Choroid plexus epithelial cell (primary cell): Measurements from ENCODE around the gene SDR42E2.

ENCODE experiments used
- DNase-seq: peaks from one replicate; pipeline ENCODE4 v3.0.0-alpha.2; 2010; ENCODE audit warnings: low read depth
- H3K4me3 ChIP-seq: 2 replicates; pipeline ENCODE4 v1.5.1; 2011; ENCODE audit warnings: low read depth, mild to moderate bottlenecking, control low read depth, low read length, moderate library complexity
- TF ChIP-seq, protein P1 (sequence below): conservative IDR thresholded peaks from 2 replicates; pipeline ENCODE4 v1.5.1; 2011; ENCODE audit warnings: low read depth, mild to moderate bottlenecking, control low read depth, inconsistent platforms, low read length, moderate library complexity

SDR42E2 gene

DNA sequence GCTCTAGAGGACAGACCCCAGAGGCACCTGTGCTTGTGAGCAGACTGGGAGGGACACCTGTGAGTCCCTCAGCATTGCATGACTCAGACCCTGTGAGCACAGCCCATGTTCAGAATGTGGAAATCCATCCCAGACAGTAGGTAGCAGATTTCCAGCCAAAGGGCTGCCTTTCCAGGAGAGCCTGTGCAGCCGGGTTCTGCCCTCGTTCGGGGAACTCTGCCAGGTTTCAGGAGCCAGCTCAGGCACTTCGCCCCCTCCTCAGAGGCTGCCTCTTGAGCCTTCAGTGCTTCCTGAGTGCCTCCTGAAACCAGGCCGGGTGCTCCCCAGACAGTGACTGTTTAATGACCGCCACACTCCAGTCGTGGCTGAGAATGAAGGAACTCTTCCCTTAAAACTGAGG is 23.3 kb upstream of the SDR42E2 start:
- no peak for DNase-seq

DNA sequence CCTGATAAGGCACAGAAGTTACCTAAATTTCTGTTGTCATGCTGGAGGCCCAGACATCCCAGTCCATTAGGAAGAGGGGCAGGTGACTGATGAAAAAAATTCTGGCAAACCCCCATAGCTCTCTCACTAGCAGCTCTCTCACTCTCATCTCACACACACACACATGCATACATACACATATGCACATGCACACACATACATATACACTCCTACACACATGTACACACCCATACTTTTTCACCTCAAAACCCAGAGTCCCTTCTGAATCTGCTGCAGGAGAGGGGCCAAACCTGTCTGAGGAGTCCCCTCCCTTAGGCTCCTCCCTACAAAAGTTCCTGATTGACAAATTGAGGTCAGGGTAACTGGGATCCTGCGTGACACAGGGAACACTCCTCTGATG is 22.6 kb upstream of the SDR42E2 start:
- H3K4me3 ChIP-seq = no peak overlapping the region
- TF ChIP-seq, protein P1, sequence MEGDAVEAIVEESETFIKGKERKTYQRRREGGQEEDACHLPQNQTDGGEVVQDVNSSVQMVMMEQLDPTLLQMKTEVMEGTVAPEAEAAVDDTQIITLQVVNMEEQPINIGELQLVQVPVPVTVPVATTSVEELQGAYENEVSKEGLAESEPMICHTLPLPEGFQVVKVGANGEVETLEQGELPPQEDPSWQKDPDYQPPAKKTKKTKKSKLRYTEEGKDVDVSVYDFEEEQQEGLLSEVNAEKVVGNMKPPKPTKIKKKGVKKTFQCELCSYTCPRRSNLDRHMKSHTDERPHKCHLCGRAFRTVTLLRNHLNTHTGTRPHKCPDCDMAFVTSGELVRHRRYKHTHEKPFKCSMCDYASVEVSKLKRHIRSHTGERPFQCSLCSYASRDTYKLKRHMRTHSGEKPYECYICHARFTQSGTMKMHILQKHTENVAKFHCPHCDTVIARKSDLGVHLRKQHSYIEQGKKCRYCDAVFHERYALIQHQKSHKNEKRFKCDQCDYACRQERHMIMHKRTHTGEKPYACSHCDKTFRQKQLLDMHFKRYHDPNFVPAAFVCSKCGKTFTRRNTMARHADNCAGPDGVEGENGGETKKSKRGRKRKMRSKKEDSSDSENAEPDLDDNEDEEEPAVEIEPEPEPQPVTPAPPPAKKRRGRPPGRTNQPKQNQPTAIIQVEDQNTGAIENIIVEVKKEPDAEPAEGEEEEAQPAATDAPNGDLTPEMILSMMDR = no peak
- DNase-seq = no peak

More for the DNA sequence above, 23.3 kb upstream of the SDR42E2 start:
- no peak overlapping the region for H3K4me3 ChIP-seq
- TF ChIP-seq, protein P1 = no peak

DNA sequence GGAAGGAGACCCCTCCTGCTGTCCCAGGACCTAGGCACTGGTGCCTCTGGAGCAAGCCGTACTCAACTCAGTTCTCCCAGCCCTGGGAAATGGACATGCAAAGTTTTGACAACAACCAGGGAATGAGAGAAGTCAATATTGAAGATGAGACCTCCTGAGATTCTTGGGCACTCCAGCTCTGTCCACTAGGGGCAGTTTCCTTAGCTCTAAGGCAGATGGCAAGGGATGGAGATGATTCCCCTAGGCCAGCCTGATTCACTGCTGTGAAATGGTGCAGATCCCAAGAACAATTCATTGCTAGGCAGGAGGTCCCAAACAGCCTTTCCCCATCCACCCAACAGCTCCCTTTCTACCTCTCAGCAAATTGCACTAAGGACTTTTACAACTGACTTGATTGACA is 20.5 kb upstream of the SDR42E2 start:
- DNase-seq = peak; percentile 49
- H3K4me3 ChIP-seq = no peak overlapping the region
- TF ChIP-seq, protein P1 = peak; percentile 73

DNA sequence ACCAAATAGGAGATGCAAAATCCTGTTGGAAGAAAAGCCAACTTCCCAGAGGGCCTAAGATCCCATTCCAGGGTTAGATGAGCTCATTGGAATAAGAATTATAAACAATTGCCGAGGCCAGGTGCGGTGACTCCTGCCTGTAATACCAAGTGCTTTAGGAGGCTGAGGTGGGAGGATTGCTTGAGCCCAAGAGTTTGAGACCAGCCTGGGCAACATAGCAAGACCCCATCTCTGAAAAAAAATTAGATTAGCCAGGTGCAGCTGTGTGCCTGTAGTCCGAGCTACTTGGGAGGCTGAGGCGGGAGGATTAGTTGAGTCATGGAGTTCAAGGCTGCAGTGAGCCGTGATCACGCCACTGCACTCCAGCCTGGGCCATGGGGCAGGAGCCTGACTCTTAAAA is 17.8 kb upstream of the SDR42E2 start:
- H3K4me3 ChIP-seq = no peak overlapping the region
- no peak for DNase-seq
- TF ChIP-seq, protein P1 = no peak

DNA sequence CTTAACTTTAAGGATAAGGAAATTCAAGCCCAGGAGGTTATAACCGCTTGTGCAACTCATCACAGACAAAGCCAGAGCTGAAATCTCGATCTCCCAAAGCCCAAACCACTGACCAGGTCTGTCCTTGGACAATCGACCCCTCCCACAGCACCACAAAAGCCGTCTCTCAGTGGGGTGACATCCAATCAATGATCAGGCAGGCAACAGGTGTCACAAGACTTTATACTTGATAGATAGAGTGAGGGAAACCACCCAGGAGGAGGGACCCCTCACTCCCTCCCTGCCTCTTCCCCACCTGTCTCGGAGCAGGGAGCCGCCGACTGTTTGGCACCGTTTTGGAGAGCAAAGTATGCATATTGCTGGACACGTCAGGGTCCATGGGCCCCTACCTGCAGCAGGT is 14.5 kb upstream of the SDR42E2 start:
- H3K4me3 ChIP-seq = no peak overlapping the region
- DNase-seq = no peak
- TF ChIP-seq, protein P1 = no peak

DNA sequence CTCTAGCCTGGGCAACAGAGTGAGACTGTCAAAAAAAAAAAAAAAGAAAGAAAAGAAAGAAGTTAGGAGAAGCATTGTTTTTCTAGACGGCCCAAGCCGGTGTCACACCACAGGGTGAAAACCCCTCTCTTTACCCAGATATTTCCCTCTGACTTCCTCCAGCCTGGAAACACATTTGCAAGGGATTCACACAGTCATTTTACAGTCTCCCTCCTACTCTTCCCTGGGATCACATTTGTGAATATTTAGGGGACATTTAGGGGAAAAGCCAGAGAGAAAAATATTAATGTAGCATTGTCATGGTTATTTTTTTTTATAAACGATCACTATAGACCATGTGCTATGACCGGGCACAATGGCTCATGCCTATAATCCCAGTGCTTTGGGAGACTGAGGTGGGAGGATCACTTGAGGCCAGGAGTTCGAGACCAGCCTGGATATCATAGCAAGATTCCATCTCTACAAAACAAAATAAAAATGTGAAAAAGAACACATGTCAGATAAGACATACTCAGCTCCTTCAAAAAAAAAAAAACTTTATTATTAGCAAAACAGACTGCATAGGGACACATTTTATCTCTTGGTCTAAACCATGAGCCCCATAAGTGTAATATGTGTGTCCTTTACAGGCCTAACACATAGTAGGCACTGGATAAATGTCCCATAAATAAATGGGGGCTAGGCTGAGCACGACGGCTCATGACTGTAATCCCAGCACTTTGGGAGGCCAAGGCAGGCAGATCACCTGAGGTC is 10.9 kb upstream of the SDR42E2 start:
- DNase-seq = no peak

More for the DNA sequence above, 10.9 kb upstream of the SDR42E2 start:
- no peak overlapping the region for H3K4me3 ChIP-seq
- TF ChIP-seq, protein P1 = no peak
